ENCODE measurements around the gene CSNK1A1. TPM values are rescaled to one million over a fixed set of nuclear protein-coding genes. Genes with fewer than 3 reads are reported as not detected.
"Not testable (repeated sequence)": the region's sequence is repeated elsewhere in the genome, so short reads cannot be mapped to it uniquely, and the experiment has no call there.

CSNK1A1 gene
- total and polyA plus RNA-seq, 5 experiments from 2014 or later = 133 to 197 (median 143) TPM

DNA sequence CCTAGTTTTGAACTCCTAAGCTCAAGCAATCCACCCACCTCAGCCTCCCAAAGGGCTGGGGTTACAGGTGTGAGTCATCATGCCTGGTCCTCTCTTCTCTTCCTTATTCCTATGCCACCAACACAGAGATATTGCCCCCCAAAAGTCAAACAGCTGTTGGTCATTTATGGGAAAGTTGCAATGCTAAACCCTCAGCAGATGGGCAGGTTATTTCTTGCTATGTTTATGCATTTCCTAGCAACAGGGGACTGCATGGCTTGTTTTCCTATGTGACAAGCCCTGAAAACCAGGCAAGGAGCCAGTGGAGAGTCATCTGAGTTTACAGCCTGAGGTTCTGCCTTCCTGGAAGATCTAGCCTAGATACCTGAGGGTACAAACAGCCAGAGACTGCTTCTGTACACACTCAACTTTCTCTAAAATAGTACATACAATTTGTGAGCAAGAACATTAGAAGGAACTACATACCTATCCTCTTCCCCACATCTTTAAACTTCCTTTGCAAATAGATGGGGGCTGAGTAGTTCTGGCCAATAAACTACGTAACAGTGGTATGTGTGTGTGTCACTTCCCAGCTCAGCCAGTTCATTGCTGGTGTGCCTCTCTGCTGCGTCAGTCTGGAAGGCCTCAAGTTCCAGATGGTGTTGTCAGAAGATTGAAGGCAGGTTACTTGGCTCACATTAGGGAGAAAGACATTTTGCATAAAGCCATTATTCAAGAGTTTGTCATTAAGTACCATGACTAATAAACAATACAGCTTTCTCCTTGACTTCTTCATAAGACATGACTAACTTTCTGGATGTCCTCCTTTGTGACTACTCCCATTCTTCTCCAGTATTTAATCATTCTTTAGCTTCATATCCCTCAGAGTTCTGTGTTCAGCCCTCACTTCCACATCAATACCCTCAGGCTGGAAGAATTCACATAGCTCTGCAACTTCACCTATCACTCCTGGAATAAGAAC is 65.3 kb downstream of the CSNK1A1 start:
- H3K4me3 Mint-ChIP-seq = no peak overlapping the region
- POLR2A ChIA-PET = no interaction called here
- H3K27me3 Mint-ChIP-seq = peaks cover 0 to 1% (median 0%) of the 10 kb centered on the region in 5 donors
- no peaks in the 10 kb centered on the region for H3K36me3 Mint-ChIP-seq
- peaks cover 0 to 3% (median 0%) of the 10 kb centered on the region in 9 donors for H3K9me3 Mint-ChIP-seq
- H3K27ac Mint-ChIP-seq = peak overlapping the region in 5 of 10 donors; percentile 2 to 48 (median 34)
- H3K4me1 Mint-ChIP-seq = peaks cover 8 to 18% (median 14%) of the 10 kb centered on the region in 4 donors
- ATAC-seq (no peak), DNase-seq (no peak)

DNA sequence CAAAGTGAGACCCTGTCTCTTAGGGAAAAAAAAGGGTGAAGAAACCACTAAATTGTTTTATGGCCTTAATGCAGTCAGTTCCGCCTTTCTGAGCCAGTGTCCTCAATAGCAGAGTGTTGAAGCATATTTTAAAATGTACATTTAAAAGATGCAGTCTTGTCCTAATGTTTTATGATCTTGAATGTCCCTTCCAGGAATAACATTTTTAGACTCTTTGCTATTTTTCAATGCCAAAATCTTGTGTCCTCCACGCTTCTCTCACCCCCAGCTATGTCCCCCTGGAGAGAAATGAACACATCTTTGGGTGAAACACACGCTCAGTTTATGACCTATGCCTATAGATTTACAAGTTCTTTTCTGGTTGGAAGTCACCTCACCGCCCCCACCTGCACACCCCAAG is 69.8 kb downstream of the CSNK1A1 start:
- ATAC-seq (no peak), DNase-seq (no peak)
- H3K4me1 Mint-ChIP-seq = peaks cover 0 to 5% (median 1%) of the 10 kb centered on the region in 4 donors
- H3K9me3 Mint-ChIP-seq = no peaks in the 10 kb centered on the region
- no peaks in the 10 kb centered on the region for H3K36me3 Mint-ChIP-seq
- no peak overlapping the region for H3K4me3 Mint-ChIP-seq
- H3K27me3 Mint-ChIP-seq = peaks cover 0 to 1% (median 0%) of the 10 kb centered on the region in 5 donors
- POLR2A ChIA-PET = interaction anchor here (0.6 kb wide), 1 partner anchor 53 kb away, joined by 4 read pairs; no protein-coding TSS in a partner anchor
- H3K27ac Mint-ChIP-seq = peak overlapping the region in 1 of 10 donors; percentile 24

DNA sequence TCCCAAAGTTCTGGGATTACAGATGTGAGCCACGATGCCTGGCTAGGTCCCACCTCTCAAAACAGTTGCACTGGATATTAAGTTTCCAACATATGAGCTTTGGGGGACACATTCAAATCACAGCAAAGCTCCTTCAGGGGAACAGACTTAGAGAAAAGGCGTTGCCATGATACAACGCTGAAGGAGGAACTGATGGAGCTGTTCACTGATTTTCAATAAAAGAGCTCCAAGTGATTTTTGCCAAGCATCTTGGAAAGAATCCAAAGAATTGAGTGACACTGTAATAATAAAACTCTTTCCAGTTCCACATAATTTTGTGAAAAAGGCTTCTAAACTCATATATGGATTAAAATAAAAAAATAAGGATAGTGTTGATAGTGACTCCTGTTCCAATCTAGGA is 72.5 kb downstream of the CSNK1A1 start:
- peaks cover 0 to 3% (median 0%) of the 10 kb centered on the region in 4 donors for H3K4me1 Mint-ChIP-seq
- POLR2A ChIA-PET = no interaction called here
- DNase-seq (no peak), ATAC-seq (no peak)
- H3K4me3 Mint-ChIP-seq = no peak overlapping the region
- no peak overlapping the region for H3K27ac Mint-ChIP-seq
- no peaks in the 10 kb centered on the region for H3K9me3 Mint-ChIP-seq
- no peaks in the 10 kb centered on the region for H3K36me3 Mint-ChIP-seq
- peaks cover 0 to 4% (median 0%) of the 10 kb centered on the region in 5 donors for H3K27me3 Mint-ChIP-seq

DNA sequence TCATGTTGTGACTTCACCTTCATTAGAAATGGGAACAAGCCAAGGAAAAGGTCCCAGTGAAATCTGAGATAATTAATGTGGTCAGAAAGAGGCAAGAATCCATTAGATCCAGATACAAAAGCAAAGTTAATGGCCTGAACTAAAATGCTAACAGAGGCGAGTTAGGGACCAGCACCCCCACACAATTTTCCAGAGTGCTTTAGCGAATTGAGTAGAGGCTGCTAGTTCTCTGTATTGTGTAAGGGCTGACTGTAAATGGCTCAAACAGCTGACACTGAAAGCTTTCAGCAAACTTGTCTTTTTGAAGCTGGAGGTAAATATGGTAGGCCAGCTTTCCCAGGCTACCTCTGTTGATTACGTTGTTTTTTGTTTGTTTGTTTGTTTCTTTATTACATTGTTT is 75.5 kb downstream of the CSNK1A1 start:
- Mint-ChIP-seq H3K36me3 (no peaks in the 10 kb centered on the region), H3K9me3 (no peaks in the 10 kb centered on the region), H3K4me1 (no peaks in the 10 kb centered on the region), H3K27ac (no peak overlapping the region), H3K4me3 (no peak overlapping the region), H3K27me3 (peaks cover 0 to 9% (median 0%) of the 10 kb centered on the region in 5 donors)
- POLR2A ChIA-PET = no interaction called here
- no peak for DNase-seq
- no peak for ATAC-seq

DNA sequence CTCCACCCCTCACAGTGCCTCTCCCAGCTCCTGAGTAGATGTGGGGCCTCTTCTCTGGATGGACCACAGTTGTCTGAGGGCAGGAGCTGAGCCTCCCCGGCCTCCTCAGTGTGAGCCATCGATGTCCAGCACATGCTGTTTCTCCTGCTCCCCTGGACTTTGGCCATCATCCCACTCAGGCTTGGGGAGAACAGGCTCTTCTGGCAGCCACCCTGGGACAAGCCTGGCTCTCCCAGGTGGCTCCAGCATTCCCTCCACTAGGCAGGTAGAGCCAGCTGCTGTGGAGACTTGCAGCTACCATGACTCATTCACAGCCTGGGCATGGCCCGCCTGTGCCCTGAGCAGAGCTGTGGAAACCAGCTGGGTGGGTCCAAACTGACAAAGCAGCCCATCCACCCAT is 77.0 kb downstream of the CSNK1A1 start:
- Mint-ChIP-seq H3K27ac (no peak overlapping the region), H3K9me3 (no peaks in the 10 kb centered on the region), H3K4me1 (no peaks in the 10 kb centered on the region), H3K4me3 (no peak overlapping the region), H3K36me3 (no peaks in the 10 kb centered on the region), H3K27me3 (peaks cover 0 to 11% (median 0%) of the 10 kb centered on the region in 5 donors)
- DNase-seq (no peak), ATAC-seq (no peak)
- POLR2A ChIA-PET = no interaction called here

DNA sequence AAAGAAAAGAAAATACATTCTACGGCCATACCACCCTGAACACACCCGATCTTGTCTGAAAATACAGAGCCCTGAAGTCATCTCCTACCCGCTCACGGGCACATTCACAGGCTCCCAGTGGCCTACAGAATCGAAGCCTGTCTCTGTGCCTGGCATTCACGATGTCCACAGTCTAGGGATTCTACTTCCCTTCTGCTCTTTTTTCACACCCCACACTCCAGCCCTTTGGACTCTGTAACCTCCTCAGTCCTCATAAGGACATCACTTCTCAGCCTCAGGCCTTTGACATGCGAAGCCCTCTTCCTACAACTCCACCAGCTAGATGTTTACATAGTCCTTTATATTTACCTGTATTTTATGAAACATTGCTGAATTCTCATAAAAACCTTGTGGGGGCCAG is 77.8 kb downstream of the CSNK1A1 start:
- H3K4me1 Mint-ChIP-seq = no peaks in the 10 kb centered on the region
- POLR2A ChIA-PET = no interaction called here
- no peaks in the 10 kb centered on the region for H3K9me3 Mint-ChIP-seq
- DNase-seq (no peak), ATAC-seq (no peak)
- no peak overlapping the region for H3K27ac Mint-ChIP-seq
- H3K27me3 Mint-ChIP-seq = peaks cover 0 to 11% (median 0%) of the 10 kb centered on the region in 5 donors
- H3K4me3 Mint-ChIP-seq = no peak overlapping the region
- no peaks in the 10 kb centered on the region for H3K36me3 Mint-ChIP-seq

DNA sequence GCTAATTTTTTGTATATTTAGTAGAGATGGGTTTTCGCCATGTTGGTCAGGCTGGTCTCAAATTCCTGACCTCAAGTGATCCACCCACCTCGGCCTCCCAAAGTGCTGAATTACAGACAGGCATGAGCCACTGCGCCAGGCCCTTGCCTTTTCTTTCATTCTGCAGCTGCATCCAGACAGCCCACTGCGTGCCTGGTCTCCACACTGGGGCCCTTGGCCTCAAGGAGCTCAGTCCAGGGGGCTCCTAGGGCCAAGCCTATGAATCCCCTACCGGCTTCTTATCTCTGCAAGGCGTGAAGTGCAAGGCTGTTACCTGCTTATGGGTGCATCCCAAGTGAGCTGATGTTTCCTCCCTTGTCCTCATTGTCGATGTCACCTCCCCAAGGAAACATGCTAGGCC is 78.8 kb downstream of the CSNK1A1 start:
- Mint-ChIP-seq H3K4me3 (no peak overlapping the region), H3K27ac (no peak overlapping the region), H3K27me3 (peaks cover 0 to 12% (median 0%) of the 10 kb centered on the region in 5 donors), H3K4me1 (no peaks in the 10 kb centered on the region), H3K9me3 (no peaks in the 10 kb centered on the region), H3K36me3 (no peaks in the 10 kb centered on the region)
- POLR2A ChIA-PET = no interaction called here
- ATAC-seq (no peak), DNase-seq (no peak)

DNA sequence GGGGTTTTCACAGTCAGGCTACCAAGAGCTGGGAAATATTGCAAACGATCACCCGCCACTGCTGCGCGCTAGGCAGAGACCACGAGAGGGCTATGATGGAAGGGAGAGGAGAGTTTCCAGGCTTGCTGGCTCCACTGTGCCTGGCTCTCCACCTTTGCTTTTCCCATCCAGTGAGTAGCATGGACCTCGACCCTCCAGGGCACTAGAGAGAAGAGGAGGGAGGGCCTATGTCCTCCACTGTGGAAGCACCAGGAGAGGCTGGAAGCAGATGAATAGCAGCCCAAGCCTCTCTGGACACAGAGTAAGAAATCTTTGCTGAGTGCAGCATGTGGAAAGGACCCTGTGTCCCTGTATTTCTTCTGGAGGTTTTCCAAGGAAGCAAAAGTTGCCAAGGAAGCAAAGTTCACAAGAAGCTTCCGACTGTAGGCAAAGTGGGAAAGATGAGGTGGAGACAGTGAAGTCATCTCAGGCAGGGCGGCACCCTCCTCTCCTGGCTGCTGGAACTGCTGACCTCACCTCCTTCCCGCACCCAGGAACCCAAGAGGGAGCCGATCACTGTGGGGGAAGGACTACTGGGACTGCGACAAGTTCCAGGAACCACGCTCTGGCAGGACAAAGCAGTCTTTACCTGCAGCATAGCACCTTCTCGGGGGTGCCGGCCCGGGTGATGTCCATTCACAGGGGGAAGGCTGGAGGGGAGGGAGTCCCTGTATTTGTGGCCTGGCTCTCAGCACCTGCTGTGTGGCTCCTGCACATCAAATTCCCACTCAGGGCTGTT is 79.6 kb downstream of the CSNK1A1 start:
- DNase-seq (no peak), ATAC-seq (no peak)
- no peak overlapping the region for H3K4me3 Mint-ChIP-seq
- no peaks in the 10 kb centered on the region for H3K36me3 Mint-ChIP-seq
- H3K27me3 Mint-ChIP-seq = peaks cover 0 to 12% (median 0%) of the 10 kb centered on the region in 5 donors
- H3K4me1 Mint-ChIP-seq = no peaks in the 10 kb centered on the region
- no peaks in the 10 kb centered on the region for H3K9me3 Mint-ChIP-seq
- POLR2A ChIA-PET = no interaction called here
- no peak overlapping the region for H3K27ac Mint-ChIP-seq

DNA sequence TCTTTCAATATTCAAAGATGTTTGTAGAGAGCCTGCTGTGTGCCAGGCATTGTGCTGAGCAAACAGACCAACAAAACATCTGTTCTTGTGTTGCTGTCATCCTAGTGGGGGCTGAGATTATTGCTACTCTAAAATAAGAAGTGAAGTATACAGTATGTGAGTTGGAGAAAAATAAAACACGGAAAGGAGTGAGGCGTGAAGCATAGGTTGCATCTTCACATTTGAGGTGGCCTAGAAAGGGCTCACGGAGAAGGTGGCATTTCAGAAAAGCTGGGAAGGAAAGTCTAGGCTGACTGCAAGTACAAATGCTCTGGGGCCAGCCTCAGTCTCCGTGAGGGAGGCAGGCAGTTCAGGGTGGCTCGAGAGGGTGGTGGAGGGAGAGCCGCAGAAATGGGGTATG is 80.3 kb downstream of the CSNK1A1 start:
- Mint-ChIP-seq H3K4me1 (no peaks in the 10 kb centered on the region), H3K9me3 (no peaks in the 10 kb centered on the region), H3K36me3 (no peaks in the 10 kb centered on the region), H3K27ac (no peak overlapping the region), H3K4me3 (no peak overlapping the region), H3K27me3 (peaks cover 0 to 19% (median 0%) of the 10 kb centered on the region in 5 donors)
- ATAC-seq (no peak), DNase-seq (no peak)
- POLR2A ChIA-PET = no interaction called here

DNA sequence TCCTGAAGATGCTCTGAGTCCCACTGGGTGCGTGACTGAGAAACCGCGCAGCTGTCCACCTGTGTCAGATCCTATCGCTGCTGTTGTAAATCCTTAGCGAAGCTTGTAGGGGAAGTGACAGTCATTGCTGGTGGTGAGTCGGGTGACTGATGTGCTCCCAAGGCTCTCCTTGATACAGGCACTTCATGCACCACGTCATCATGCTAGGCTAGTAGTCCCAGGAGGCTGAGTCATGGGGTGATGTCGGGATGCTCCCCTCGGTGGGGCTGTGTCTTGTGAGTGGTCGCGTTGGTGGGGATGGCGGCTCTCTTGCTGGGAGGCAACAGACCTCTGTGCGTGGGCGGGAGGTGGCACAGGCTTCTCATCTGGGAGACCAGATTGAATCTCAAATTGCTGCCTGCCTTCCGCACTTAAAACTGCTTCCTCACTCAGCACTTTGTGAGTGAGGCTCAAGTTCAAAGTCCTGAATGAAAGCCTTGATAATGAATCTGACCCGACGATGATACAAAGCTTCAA is 84.7 kb downstream of the CSNK1A1 start:
- DNase-seq = no peak
- no peaks in the 10 kb centered on the region for H3K4me1 Mint-ChIP-seq
- no peak overlapping the region for H3K4me3 Mint-ChIP-seq
- H3K9me3 Mint-ChIP-seq = no peaks in the 10 kb centered on the region
- H3K36me3 Mint-ChIP-seq = no peaks in the 10 kb centered on the region
- peaks cover 0 to 15% (median 0%) of the 10 kb centered on the region in 5 donors for H3K27me3 Mint-ChIP-seq
- H3K27ac Mint-ChIP-seq = no peak overlapping the region
- POLR2A ChIA-PET = no interaction called here
- ATAC-seq = no peak

DNA sequence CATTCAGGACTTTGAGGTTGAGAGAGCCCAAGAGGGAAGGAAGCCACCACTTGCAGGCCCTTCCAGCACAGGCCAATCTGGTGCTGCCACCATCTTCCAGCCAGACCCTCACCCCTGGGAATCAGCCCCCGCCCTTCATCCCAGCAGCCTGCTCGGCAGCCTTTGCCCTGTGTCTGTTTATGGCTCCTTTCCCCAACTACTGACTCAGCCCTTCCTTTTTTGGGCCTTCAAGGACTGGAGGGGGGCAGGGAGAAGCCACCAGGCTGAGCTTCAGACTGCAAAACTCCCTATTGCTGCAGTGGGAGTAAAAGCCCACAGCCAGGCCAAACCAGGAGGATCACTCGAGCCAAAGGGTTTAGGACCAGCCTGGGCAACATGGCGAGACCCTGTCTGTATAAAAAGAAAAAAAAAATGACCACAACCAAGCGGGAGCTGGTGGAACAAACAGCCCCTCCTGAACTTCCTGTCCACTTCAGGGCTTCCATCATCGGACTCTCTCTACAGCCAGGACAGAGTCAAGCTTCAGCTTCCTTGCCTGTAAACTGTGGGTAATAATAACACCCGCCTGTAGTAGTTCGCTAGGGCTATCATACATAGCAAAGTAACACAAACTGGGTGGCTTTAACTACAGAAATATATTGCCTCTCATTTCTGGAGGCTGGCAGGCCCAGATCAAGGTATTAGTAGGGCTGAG is 86.3 kb downstream of the CSNK1A1 start:
- POLR2A ChIA-PET = no interaction called here
- Mint-ChIP-seq H3K36me3 (no peaks in the 10 kb centered on the region), H3K4me1 (no peaks in the 10 kb centered on the region), H3K9me3 (no peaks in the 10 kb centered on the region), H3K27ac (peak overlapping the region in 1 of 10 donors; percentile 1), H3K27me3 (peaks cover 0 to 10% (median 0%) of the 10 kb centered on the region in 5 donors), H3K4me3 (no peak overlapping the region)
- ATAC-seq (no peak), DNase-seq (no peak)

DNA sequence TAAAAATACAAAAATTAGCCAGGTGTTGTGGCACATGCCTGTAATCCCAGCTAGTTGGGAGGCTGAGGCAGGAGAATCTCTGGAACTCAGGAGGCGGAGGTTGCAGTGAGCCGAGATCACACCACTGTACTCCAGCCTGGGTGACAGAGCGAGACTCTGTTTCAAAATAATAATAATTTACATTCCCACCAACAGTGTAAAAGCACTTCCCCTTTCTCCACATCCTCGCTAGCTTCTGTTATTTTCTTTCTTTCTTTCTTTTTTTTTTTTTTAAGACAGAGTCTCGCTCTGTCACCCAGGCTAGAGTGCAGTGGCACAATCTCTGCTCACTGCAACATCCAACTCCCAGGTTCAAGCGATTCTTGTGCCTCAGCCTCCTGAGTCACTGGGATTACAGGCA is 89.3 kb downstream of the CSNK1A1 start:
- H3K36me3 Mint-ChIP-seq, POLR2A ChIA-PET, DNase-seq, H3K9me3 Mint-ChIP-seq, ATAC-seq, H3K27me3 Mint-ChIP-seq, H3K27ac Mint-ChIP-seq, H3K4me3 Mint-ChIP-seq, H3K4me1 Mint-ChIP-seq: not testable (repeated sequence)

All from naive thymus-derived CD8-positive, alpha-beta T cell (primary cell).